HCT116 (cell line): ENCODE data around the gene UBAP2L. TPM values are rescaled to one million over a fixed set of nuclear protein-coding genes. Genes with fewer than 3 reads are reported as not detected.
A peak's percentile ranks its signal among the peaks of the same experiment; 100 is the strongest.

Experiments
- ATAC-seq: fragments of 200-7000 bp; cut with Tn5 transposase; 2 replicates; pipeline ENCODE4 v1.9.1; 2020; ENCODE audit warnings: mild to moderate bottlenecking, moderate library complexity
- BruUV-seq: library from RNA; stranded (reverse); fragments of 400-500 nt; replicated peaks from 2 replicates; lab custom pipeline; 2021; lab: Mats Ljungman, UMichigan
- CTCF ChIA-PET: fragments of 300-600 bp; sonication (Branson Sonifier 250); formaldehyde crosslinking; loops from one replicate; lab custom pipeline; 2021; ENCODE audit warnings: antibody characterized with exemption; lab: Charles Lee
- POLR2A ChIA-PET: fragments of 300-600, 350-600 bp; sonication (Branson Sonifier 250); formaldehyde crosslinking; loops from one replicate; lab custom pipeline; 2021; ENCODE audit warnings: antibody characterized with exemption; lab: Charles Lee
- RAD21 ChIA-PET, 2 experiments: fragments of 300-600 bp; sonication (Branson Sonifier 250); formaldehyde crosslinking; loops; one replicate each; lab custom pipeline; 2023; ENCODE audit warnings: low total read pairs in 2 of 2; ENCODE audit not compliant: uncharacterized antibody in 2 of 2, unreplicated experiment in 2 of 2, low non-redundant PET in 1 of 2; lab: Charles Lee
- DNase-seq: peaks from one replicate; pipeline ENCODE4 v3.0.0-alpha.2; 2010; ENCODE audit warnings: low read depth, low spot score
- H2AFZ ChIP-seq: fragments of 200-600 bp; shearing (Covaris generic), sonication (generic); 2 replicates; pipeline ENCODE4 v1.6.1; 2017; ENCODE audit warnings: low read depth, mixed run types, mixed read lengths, antibody characterized with exemption, low read length; ENCODE audit not compliant: poor library complexity, severe bottlenecking
- H3K27ac ChIP-seq: 2 replicates; pipeline ENCODE4 v1.5.1; 2012; ENCODE audit warnings: low read depth, low read length
- H3K27me3 ChIP-seq: fragments of 200-600 bp; sonication (generic); 2 replicates; pipeline ENCODE4 v1.6.1; 2016; ENCODE audit warnings: mixed run types, low read length, mixed read lengths; ENCODE audit not compliant: insufficient read depth
- H3K36me3 ChIP-seq, 2 experiments: fragments of 200-500 bp in 1 of 2; fragments of 200-600 bp in 1 of 2; sonication (Bioruptor generic) in 1 of 2; sonication (generic) in 1 of 2; 2 replicates each; pipeline versions ENCODE4 v1.5.1 to v1.6.1; 2014 to 2016; ENCODE audit warnings: low read length in 2 of 2, inconsistent platforms in 1 of 2, mixed read lengths in 1 of 2, mixed run types in 1 of 2; ENCODE audit not compliant: insufficient read depth in 2 of 2, control insufficient read depth in 1 of 2
- H3K4me1 ChIP-seq, 2 experiments: fragments of 200-600 bp in 1 of 2; sonication (generic) in 1 of 2; 2 replicates each; pipeline versions ENCODE4 v1.5.1 to v1.6.1; 2012 to 2017; ENCODE audit warnings: low read length in 2 of 2, inconsistent platforms in 1 of 2, mild to moderate bottlenecking in 1 of 2, mixed read lengths in 1 of 2, mixed run types in 1 of 2, moderate library complexity in 1 of 2; ENCODE audit not compliant: insufficient read depth in 2 of 2, control insufficient read depth in 1 of 2
- H3K4me2 ChIP-seq: fragments of 200-600 bp; sonication (generic); 2 replicates; pipeline ENCODE4 v1.6.1; 2017; ENCODE audit warnings: mixed run types, low read length, mixed read lengths
- H3K4me3 ChIP-seq, 2 experiments: fragments of 200-600 bp in 1 of 2; sonication (generic) in 1 of 2; replicated peaks in 1 of 2; 2 replicates each; pipeline ENCODE4 v1.5.1; 2011 to 2016; ENCODE audit warnings: low read length in 2 of 2, control low read depth in 1 of 2, low read depth in 1 of 2, mild to moderate bottlenecking in 1 of 2, mixed read lengths in 1 of 2, mixed run types in 1 of 2
- H3K79me2 ChIP-seq: fragments of 200-600 bp; sonication (generic); 2 replicates; pipeline ENCODE4 v1.6.1; 2017; ENCODE audit warnings: mild to moderate bottlenecking, mixed run types, low read length, moderate library complexity, mixed read lengths; ENCODE audit not compliant: insufficient read depth
- H3K9ac ChIP-seq: fragments of 200-600 bp; sonication (generic); 2 replicates; pipeline ENCODE4 v1.6.1; 2016; ENCODE audit warnings: low read length, mixed read lengths
- H3K9me2 ChIP-seq: fragments of 200-600 bp; sonication (generic), shearing (Covaris generic); 2 replicates; pipeline ENCODE4 v1.6.1; 2017; ENCODE audit warnings: mixed run types, mild to moderate bottlenecking, moderate library complexity; ENCODE audit not compliant: insufficient read depth
- H3K9me3 ChIP-seq, 2 experiments: fragments of 200-500 bp in 1 of 2; fragments of 200-600 bp in 1 of 2; sonication (Bioruptor generic) in 1 of 2; sonication (generic) in 1 of 2; 2 replicates each; pipeline ENCODE4 v1.6.1; 2014 to 2017; ENCODE audit warnings: low read length in 2 of 2, mixed read lengths in 2 of 2, inconsistent platforms in 1 of 2, low read depth in 1 of 2, mild to moderate bottlenecking in 1 of 2, mixed run types in 1 of 2, moderate library complexity in 1 of 2; ENCODE audit not compliant: control insufficient read depth in 1 of 2, insufficient read depth in 1 of 2
- H4K20me1 ChIP-seq: fragments of 200-600 bp; sonication (generic), shearing (Covaris generic); 2 replicates; pipeline ENCODE4 v1.6.1; 2017; ENCODE audit warnings: mixed run types, mild to moderate bottlenecking, moderate library complexity; ENCODE audit not compliant: insufficient read depth
- CBX3 ChIP-seq: IDR thresholded peaks from 2 replicates; pipeline ENCODE4 v1.6.1; 2012; ENCODE audit warnings: low read depth
- CEBPB ChIP-seq: IDR thresholded peaks from 2 replicates; pipeline ENCODE4 v1.6.1; 2012; ENCODE audit warnings: low read depth
- EGR1 ChIP-seq: IDR thresholded peaks from 2 replicates; pipeline ENCODE4 v1.6.1; 2012; ENCODE audit warnings: low read depth
- ELF1 ChIP-seq: IDR thresholded peaks from 2 replicates; pipeline ENCODE4 v1.6.1; 2012; ENCODE audit warnings: low read depth, borderline replicate concordance
- EZH2 ChIP-seq: fragments of 200-600 bp; sonication (generic); IDR thresholded peaks from 2 replicates; pipeline ENCODE4 v1.6.1; 2017; ENCODE audit warnings: antibody characterized with exemption, mixed run types
- JUND ChIP-seq: IDR thresholded peaks from 2 replicates; pipeline ENCODE4 v1.6.1; 2012
- POLR2A ChIP-seq: IDR thresholded peaks from 2 replicates; pipeline ENCODE4 v1.7.0; 2011; ENCODE audit warnings: borderline replicate concordance; ENCODE audit not compliant: insufficient read depth, insufficient read length; ENCODE audit errors: extremely low read depth
- POLR2AphosphoS5 ChIP-seq: IDR thresholded peaks from 2 replicates; pipeline ENCODE4 v1.6.1; 2011; ENCODE audit warnings: mild to moderate bottlenecking, low read depth, low read length, moderate library complexity
- RAD21 ChIP-seq: IDR thresholded peaks from 2 replicates; pipeline ENCODE4 v1.6.1; 2012; ENCODE audit warnings: low read depth, mild to moderate bottlenecking
- SIN3A ChIP-seq: IDR thresholded peaks from 2 replicates; pipeline ENCODE4 v1.6.1; 2012; ENCODE audit warnings: low read depth
- SRF ChIP-seq: IDR thresholded peaks from 2 replicates; pipeline ENCODE4 v1.6.1; 2012; ENCODE audit warnings: low read depth
- TCF7L2 ChIP-seq: IDR thresholded peaks from 2 replicates; pipeline ENCODE4 v1.7.0; 2011; ENCODE audit warnings: borderline replicate concordance, inconsistent platforms; ENCODE audit not compliant: insufficient read depth, insufficient read length; ENCODE audit errors: extremely low read depth
- YY1 ChIP-seq: IDR thresholded peaks from 2 replicates; pipeline ENCODE4 v1.6.1; 2011; ENCODE audit warnings: low read length, low read depth, moderate library complexity, mild to moderate bottlenecking; ENCODE audit not compliant: insufficient replicate concordance; ENCODE audit errors: extremely low read depth
- ZBTB33 ChIP-seq: IDR thresholded peaks from 2 replicates; pipeline ENCODE4 v1.6.1; 2011; ENCODE audit warnings: mild to moderate bottlenecking, low read length, moderate library complexity; ENCODE audit not compliant: insufficient replicate concordance; ENCODE audit errors: extremely low read depth
- ZFX ChIP-seq: fragments of 450-650 bp; IDR thresholded peaks from 2 replicates; pipeline ENCODE4 v1.6.1; 2017
- ZNF274 ChIP-seq: fragments of 200-500 bp; sonication (Bioruptor generic); IDR thresholded peaks from 2 replicates; pipeline ENCODE4 v1.6.1; 2014; ENCODE audit warnings: mild to moderate bottlenecking, low read depth, low read length, inconsistent platforms
- intact Hi-C: fragments of 100-400 bp; cut with micrococcal nuclease; formaldehyde crosslinking; loops from 2 replicates; pipeline ENCODE4 v1.10.0; 2022
- total RNA-seq: library from RNA; stranded (reverse); gene quantifications from one replicate; pipeline ENCODE4 v1.2.1, GENCODE V29; 2021; ENCODE audit not compliant: unreplicated experiment
- TF ChIP-seq, protein P1 (sequence below): IDR thresholded peaks from 2 replicates; pipeline ENCODE4 v1.6.1; 2012
- TF ChIP-seq, protein P2 (sequence below): IDR thresholded peaks from 2 replicates; pipeline ENCODE4 v1.6.1; 2012
- TF ChIP-seq, protein P3 (sequence below): IDR thresholded peaks from 2 replicates; pipeline ENCODE4 v1.6.1; 2012; ENCODE audit warnings: low read depth
- TF ChIP-seq, protein P4 (sequence below), 3 experiments: fragments of 200-600 bp in 1 of 3; sonication (generic) in 1 of 3; IDR thresholded peaks in 2 of 3; conservative IDR thresholded peaks in 1 of 3; 2 replicates each; pipeline ENCODE4 v1.5.1; 2012 to 2017; ENCODE audit warnings: low read depth in 2 of 3, low read length in 2 of 3, antibody characterized with exemption in 1 of 3, borderline replicate concordance in 1 of 3, control low read depth in 1 of 3, mild to moderate bottlenecking in 1 of 3, mixed read lengths in 1 of 3, mixed run types in 1 of 3, moderate library complexity in 1 of 3; ENCODE audit not compliant: insufficient read depth in 1 of 3

Gene UBAP2L
- total RNA-seq, 1 experiment from 2014 or later = 189 TPM

DNA sequence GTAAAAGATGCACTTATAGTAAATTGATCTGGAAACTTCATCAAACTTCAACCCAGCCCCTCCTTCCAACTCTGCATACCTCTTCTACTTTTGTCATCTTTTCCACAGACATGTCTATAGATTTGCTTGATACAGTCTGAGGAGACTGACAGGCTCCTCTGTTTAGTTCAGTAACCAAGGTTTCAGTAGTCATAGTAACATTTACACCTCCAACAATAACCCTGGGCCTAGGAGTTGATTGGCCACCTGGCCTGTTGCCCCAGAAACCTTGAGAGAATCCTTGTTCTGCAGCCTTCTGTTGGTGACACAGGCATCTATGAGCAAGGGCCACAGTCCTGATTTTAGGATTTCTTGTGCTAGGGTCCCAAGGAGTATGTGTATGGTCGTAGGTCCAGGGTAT is 14.6 kb upstream of the UBAP2L start, which contains the start of gene CFAP141:
TSS of gene CFAP141 (minus strand) at position 138 of the 400 bp plus-strand sequence. CDS start at position 112, 26 bp downstream.
- 0 out of 2 replicates have a peak within 1 kb of the TSS, but pooled peaks have one; percentile 24 for H3K27ac ChIP-seq
- no peak within 1 kb of the TSS for H2AFZ ChIP-seq
- CTCF ChIA-PET = no interaction called here

More for the DNA sequence above, 14.6 kb upstream of the UBAP2L start, which contains the start of gene CFAP141:
- DNase-seq (no peak), ATAC-seq (peak; percentile 79)
- Histone ChIP-seq H3K36me3 (peaks cover 9 to 15% of the 10 kb centered on the region in 2 experiments; a peak in 3 of 4 replicates), H3K9me3 (no peaks in the 10 kb centered on the region), H3K27me3 (no peaks in the 10 kb centered on the region), H3K79me2 (no peaks in the 10 kb centered on the region), H3K4me2 (peak within 1 kb of the TSS; percentile 46), H4K20me1 (no peaks in the 10 kb centered on the region), H3K9ac (no peak within 1 kb of the TSS), H3K4me1 (peaks cover 13 to 23% of the 10 kb centered on the region in 2 experiments), H3K4me3 (no peak within 1 kb of the TSS; a peak in 1 of 4 replicates), H3K9me2 (no peaks in the 10 kb centered on the region)
- POLR2A ChIA-PET = no interaction called here
- intact Hi-C loops = no loop called here
- TF ChIP-seq EGR1 (no peak), ZBTB33 (no peak), CEBPB (no peak), EZH2 (no peak), YY1 (no peak), RAD21 (no peak), SIN3A (no peak), ZFX (no peak), POLR2AphosphoS5 (no peak), POLR2A (no peak), JUND (no peak; the same call in 1 of the 2 replicates), TCF7L2 (no peak), ELF1 (no peak), CBX3 (no peak), SRF (no peak), ZNF274 (no peak)
- TF ChIP-seq, protein P1, sequence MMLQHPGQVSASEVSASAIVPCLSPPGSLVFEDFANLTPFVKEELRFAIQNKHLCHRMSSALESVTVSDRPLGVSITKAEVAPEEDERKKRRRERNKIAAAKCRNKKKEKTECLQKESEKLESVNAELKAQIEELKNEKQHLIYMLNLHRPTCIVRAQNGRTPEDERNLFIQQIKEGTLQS = no peak
- TF ChIP-seq, protein P2, sequence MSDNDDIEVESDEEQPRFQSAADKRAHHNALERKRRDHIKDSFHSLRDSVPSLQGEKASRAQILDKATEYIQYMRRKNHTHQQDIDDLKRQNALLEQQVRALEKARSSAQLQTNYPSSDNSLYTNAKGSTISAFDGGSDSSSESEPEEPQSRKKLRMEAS = no peak
- TF ChIP-seq, protein P3, sequence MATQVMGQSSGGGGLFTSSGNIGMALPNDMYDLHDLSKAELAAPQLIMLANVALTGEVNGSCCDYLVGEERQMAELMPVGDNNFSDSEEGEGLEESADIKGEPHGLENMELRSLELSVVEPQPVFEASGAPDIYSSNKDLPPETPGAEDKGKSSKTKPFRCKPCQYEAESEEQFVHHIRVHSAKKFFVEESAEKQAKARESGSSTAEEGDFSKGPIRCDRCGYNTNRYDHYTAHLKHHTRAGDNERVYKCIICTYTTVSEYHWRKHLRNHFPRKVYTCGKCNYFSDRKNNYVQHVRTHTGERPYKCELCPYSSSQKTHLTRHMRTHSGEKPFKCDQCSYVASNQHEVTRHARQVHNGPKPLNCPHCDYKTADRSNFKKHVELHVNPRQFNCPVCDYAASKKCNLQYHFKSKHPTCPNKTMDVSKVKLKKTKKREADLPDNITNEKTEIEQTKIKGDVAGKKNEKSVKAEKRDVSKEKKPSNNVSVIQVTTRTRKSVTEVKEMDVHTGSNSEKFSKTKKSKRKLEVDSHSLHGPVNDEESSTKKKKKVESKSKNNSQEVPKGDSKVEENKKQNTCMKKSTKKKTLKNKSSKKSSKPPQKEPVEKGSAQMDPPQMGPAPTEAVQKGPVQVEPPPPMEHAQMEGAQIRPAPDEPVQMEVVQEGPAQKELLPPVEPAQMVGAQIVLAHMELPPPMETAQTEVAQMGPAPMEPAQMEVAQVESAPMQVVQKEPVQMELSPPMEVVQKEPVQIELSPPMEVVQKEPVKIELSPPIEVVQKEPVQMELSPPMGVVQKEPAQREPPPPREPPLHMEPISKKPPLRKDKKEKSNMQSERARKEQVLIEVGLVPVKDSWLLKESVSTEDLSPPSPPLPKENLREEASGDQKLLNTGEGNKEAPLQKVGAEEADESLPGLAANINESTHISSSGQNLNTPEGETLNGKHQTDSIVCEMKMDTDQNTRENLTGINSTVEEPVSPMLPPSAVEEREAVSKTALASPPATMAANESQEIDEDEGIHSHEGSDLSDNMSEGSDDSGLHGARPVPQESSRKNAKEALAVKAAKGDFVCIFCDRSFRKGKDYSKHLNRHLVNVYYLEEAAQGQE = no peak
- TF ChIP-seq, protein P4, sequence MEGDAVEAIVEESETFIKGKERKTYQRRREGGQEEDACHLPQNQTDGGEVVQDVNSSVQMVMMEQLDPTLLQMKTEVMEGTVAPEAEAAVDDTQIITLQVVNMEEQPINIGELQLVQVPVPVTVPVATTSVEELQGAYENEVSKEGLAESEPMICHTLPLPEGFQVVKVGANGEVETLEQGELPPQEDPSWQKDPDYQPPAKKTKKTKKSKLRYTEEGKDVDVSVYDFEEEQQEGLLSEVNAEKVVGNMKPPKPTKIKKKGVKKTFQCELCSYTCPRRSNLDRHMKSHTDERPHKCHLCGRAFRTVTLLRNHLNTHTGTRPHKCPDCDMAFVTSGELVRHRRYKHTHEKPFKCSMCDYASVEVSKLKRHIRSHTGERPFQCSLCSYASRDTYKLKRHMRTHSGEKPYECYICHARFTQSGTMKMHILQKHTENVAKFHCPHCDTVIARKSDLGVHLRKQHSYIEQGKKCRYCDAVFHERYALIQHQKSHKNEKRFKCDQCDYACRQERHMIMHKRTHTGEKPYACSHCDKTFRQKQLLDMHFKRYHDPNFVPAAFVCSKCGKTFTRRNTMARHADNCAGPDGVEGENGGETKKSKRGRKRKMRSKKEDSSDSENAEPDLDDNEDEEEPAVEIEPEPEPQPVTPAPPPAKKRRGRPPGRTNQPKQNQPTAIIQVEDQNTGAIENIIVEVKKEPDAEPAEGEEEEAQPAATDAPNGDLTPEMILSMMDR (IDR thresholded peaks at IDR 0.05 in 2 of 3, conservative IDR thresholded peaks at IDR 0.05 in 1 of 3; ENCODE audit: borderline replicate concordance in 1 of 3, insufficient read depth in 1 of 3, low read depth in 2 of 3, low read length in 2 of 3) = no peak
- RAD21 ChIA-PET = no interaction called here
- BruUV-seq = no TSS peak
